Measurements from ENCODE around the gene SCAF4.

Gene SCAF4

GRCh38 chr21:31683029-31683428 is 48.9 kb downstream of the SCAF4 start:
- POLR2A ChIA-PET: no interaction called here
- no peak for TF ChIP-seq CTCF (IDR thresholded peaks at IDR 0.05; ENCODE audit: control extremely low read depth, extremely low read depth, low read depth, missing control alignments)

GRCh38 chr21:31682620-31683019 is 49.3 kb downstream of the SCAF4 start:
- ChIA-PET POLR2A (no interaction called here), CTCF (no interaction called here)
- DNase-seq (ENCODE audit: extremely low spot score): no peak
- no peak for TF ChIP-seq CTCF (IDR thresholded peaks at IDR 0.05; ENCODE audit: control extremely low read depth, extremely low read depth, low read depth, missing control alignments)

More at GRCh38 chr21:31683029-31683428, 48.9 kb downstream of the SCAF4 start:
- CTCF ChIA-PET: no interaction called here
- DNase-seq (ENCODE audit: extremely low spot score): no peak

GRCh38 chr21:31678478-31678877 is 53.4 kb downstream of the SCAF4 start:
- POLR2A ChIA-PET: interaction anchor here (0.6 kb wide), 1 partner anchor 33 kb away, joined by 6 read pairs; no protein-coding TSS in a partner anchor
- DNase-seq (ENCODE audit: extremely low spot score): no peak
- no peak for TF ChIP-seq CTCF (IDR thresholded peaks at IDR 0.05; ENCODE audit: control extremely low read depth, extremely low read depth, low read depth, missing control alignments)
- CTCF ChIA-PET: interaction anchor here (1.0 kb wide), 1 partner anchor 9 kb away, joined by 4 read pairs; no protein-coding TSS in a partner anchor

DNA sequence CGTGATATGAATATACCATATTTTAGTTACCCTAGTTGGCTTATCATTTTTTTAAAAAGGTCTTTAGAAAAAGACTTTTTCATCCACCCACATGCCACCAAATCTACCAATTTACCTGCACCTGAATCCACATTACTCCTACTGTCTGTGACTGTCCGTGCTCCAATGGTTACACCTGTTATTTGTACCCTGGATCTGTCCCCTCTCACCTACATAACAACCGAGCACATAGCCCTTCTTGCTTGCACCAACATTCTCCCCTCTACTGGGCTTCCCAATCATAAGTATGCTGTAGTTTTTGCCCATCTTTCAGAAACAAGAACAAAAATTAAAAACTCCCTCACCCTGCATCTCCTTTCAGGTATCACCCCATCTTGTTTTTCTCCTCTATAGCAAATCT is 54.9 kb downstream of the SCAF4 start:
- no peak for TF ChIP-seq CTCF (IDR thresholded peaks at IDR 0.05; ENCODE audit: control extremely low read depth, extremely low read depth, low read depth, missing control alignments)
- ChIA-PET CTCF (no interaction called here), POLR2A (no interaction called here)
- DNase-seq (ENCODE audit: extremely low spot score): no peak

DNA sequence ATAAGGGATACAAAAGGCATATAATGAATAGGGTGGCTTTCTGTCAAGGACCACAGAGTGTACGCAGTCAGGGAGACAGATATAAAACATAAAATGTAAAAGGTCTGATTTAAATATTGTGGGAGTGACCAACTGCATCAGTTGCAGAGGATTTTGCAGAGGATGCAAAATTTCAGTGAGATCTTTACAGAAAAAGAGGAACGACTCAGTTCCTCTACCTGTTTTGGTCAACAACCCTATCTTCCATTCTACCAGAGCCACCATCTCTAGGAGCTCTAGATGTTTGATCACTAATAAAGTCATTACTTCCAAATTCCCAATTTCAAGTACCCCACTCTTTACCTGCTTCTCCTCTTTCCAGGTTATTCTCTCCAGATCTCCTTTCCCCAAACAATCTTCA is 56.0 kb downstream of the SCAF4 start:
- no peak for DNase-seq (ENCODE audit: extremely low spot score)
- no peak for TF ChIP-seq CTCF (IDR thresholded peaks at IDR 0.05; ENCODE audit: control extremely low read depth, extremely low read depth, low read depth, missing control alignments)
- ChIA-PET POLR2A (no interaction called here), CTCF (interaction anchor here (1.9 kb wide), 1 partner anchor 11 kb away, joined by 10 read pairs; no protein-coding TSS in a partner anchor)

- POLR2A ChIA-PET: interaction anchor here (0.6 kb wide), 1 partner anchor 14 kb away, joined by 5 read pairs; no protein-coding TSS in a partner anchor
- DNase-seq (ENCODE audit: extremely low spot score): no peak
- no peak for TF ChIP-seq CTCF (IDR thresholded peaks at IDR 0.05; ENCODE audit: control extremely low read depth, extremely low read depth, low read depth, missing control alignments)
- CTCF ChIA-PET: interaction anchor here (1.9 kb wide), 1 partner anchor 12 kb away, joined by 10 read pairs; no protein-coding TSS in a partner anchor
Observed at GRCh38 chr21:31675318-31675717, 56.6 kb downstream of the SCAF4 start.
